ENCODE results near the gene RGCC.

RGCC gene

DNA sequence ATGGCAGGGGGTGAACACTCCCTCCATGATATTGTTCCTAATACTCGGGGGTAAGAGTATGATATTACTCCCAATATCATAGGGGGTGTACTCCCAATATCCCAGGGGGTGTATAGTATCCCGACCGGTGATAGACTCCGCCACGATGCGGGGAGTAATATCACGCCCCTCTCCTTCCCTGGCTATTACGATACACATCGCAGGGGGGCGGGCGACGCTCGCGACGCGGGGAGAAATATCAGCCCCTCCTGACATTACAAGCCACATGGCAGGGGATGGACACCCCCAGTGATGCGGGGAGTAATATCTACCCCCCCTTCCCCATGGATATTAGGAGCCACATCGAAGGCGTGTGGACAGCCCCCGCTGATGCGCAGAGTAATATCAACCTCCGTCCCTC is 3.2 kb upstream of the RGCC start:
- no peak for DNase-seq

DNA sequence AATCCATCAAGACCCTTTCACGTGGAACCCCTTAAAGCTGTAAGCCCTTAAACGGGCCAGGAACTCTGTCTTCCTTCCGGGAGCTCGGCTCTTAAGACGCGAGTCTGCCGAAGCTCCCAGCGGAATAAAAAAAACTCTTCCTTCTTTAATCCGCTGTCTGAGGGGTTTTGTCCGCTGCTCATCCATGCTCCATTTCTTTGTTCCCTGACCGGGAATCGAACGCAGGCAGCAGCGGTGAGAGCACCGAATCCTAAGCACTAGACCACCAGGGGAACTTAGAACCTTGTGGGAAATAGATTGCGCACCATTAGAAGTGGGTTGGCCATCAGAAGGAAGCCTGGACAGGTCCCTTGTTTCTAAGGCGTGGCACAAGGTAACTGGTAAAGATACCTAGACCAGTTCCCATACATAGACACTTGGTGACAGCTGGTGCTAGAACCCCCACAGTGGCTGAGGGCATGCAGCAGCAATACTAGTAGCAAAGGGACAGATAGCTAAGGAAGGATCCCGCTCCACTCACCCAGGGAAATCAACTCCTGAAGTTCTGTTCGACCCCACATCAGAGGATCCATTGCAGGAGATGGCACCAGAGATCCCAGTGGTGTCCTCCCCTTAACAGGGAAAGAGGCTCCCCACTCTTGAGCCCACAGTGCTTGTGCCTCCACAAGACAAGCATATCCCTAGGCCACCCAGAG is 1.5 kb upstream of the RGCC start:
- no peak for DNase-seq

DNA sequence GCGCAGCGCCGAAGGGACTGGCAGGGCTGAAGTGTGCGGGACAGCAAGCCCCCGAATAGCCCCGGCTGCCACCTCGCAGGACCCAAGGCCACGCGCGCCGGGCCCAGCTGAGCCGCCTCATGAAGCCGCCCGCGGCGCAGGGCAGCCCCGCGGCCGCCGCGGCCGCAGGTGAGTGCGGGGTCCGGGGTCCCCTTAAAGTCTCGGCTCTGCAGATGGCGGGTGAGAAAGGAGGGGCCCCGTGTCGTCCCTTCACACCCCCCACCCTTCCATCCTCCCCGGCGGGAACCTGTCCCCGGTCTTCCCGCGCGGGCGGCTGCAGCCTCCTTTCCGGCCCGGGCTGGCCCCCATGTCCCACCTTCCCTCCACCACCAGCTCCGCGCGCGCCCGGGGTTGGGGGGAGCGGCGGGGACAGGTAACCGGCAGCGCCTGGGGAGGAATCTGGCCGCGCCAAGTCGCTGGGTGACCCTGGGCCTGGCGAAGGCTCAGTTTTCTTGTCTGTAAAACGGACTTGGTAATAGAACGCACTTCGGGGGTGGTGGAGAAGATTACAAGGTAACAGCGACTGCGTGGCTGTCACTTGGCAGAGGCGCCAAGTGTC is 338 bp downstream of the RGCC start:
- DNase-seq: no peak

DNA sequence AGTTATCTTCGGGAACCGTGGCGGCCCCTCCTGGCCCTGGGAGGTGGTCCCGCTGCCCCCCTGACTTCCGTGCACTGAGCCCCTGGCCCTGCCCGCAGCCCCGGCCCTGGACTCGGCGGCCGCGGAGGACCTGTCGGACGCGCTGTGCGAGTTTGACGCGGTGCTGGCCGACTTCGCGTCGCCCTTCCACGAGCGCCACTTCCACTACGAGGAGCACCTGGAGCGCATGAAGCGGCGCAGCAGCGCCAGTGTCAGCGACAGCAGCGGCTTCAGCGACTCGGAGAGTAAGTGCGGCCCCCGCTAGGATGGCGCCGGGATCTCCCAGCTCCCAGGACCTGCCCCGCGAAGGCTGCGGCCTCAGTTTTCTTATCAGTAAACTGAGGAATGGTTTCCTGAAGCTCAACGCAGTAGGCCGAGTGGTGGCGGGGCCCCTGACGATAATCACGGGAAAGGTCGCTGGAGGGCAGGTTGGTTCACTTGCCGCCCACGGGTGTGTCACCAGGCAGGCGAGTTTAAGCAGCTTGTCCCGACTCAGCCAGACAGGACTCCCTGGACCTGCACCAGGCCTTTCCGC is 924 bp downstream of the RGCC start:
- no peak for DNase-seq

DNA sequence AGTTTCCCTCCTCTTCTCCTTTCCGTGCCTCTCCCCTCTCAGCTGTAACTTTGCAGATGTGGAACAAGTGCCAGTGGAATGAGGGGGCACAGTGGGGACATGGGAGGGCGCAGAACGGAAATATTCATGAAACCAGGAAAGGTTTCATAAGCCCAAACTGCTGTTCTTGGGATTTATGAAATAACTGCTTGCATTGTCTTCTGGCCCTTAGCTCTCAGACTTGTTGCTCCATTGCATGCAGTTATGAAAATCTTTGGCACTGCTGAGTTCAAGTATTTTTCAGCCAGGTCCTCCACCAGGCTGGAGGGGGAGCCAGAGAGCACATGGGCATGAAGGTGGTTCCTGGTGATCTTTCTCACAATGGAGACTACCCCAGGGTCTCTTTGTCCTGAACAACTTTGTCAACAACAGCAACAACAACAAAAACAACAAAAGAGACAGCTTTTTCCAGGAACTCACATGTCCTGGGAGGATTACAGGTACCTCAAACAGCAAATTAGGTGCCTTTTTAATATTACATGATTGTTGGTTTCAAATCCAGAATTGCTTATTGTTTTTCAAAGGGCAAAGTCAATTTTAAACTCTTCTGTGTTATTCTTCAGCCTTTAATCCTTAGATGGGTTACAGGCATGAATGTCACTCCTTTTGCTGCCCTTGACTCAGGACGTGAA is 1.5 kb downstream of the RGCC start:
- DNase-seq: no peak

DNA sequence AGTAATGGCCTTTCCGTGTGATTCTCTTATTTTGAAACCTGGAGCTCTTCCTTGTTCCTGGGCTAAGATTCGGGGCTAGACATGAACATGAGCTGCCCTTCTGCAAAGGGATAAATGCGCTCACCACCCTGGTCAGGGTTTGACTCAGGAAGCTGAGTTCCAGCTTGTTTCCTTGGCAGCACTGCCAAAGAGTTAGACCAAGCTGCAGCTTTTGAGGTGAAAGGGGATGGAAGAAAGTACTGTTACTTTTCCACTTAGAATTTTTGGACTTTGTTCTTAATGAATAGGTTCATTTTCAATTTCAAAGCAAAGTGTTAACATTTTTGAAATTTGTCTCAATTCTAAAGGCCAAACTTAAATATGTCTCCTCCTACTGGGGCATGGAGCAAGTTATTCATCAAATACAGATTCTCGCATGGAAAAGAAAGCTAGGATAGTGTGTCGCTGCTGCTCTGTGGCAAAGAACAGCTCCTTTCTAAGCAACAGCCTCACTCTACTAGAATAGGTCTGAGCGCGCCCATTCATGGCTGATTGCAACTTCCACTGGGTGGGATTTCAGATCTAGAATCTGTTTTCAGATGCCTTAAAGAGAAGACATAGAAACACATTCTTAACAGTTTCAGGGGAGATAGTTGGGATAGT is 2.2 kb downstream of the RGCC start:
- no peak for DNase-seq

DNA sequence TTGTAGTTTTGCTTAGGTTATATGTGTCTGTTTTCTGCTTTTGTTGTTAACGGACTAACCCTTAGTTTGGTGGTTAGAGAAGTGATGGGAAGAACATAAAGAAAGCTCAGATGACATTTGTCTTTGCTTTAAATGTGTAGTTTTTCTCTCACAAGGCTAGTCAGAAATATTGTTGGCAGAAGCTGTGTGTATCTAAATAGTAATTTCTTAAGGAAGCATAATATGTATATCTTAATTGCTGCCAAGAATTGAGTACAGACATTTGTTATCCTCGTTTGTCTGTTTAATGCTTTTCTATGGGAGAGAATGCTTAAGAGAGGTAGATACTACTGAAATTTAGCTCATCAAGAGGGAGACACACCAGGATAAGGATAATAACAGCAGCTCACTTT is 2.7 kb downstream of the RGCC start:
- DNase-seq: no peak

DNA sequence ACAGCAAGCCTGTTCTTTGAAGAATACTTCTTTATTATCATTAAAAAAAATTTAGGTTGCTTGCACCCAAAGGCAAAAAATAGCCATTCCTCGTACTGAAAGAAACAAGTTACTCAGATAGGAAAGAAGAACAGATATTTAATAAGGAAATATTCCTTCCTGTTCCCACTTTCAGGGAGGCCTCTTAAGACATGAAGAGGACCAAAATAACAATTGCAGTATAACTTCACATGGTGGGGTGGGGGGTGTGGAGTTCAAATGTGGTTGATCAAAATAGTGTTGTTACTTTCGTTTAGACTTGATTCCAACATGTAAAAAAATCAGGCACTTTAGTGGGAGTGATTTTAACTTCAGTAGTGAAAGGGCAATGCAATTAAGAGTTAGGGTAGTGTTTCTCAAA is 3.6 kb downstream of the RGCC start:
- no peak for DNase-seq

DNA sequence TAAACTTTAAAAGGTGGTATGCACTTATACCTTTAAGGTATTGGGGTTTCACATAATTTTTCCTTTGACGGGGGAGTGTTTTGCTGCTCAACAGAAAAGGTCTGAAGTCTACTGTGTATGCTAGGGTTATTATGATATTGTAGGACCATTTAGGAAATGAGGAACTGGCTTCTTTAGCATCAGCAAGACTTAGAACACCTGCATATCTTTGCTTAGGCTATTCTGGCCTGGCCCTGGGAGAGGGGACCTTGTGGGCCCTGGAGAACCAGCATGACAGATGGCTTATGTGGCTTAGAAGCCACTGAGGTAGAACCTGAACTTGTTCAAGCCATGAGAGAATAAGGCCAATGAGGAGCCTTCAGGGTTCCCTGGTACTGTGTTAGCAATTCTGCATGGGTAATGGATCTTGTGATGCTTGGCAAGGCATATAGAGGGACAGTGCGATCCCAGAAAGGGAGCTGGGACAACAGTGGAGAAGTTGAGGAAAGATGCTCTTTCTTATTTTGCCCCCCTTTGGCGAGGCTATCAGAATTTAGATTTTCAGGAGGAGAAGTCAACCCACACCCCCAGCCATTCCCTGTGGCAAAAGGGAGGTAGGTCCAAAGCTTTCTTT is 4.3 kb downstream of the RGCC start:
- no peak for DNase-seq

DNA sequence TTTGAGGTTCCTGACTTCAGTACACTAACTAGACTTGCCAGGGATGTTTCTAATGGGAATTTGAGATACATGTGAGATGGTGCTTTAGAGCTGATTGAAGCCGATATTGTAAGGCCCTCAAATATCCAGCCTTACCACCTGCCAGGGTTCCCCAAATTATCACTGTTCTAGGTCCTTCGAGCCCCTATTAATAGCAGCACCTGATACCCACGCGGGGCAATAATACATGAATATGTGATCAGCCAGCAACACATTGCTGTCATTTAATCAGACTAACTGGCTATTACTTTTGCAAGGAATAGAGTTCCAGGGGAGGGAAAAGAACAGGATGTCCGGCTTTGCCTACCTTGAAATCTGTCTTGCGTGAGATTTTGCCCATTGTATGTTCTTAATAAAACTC is 5.1 kb downstream of the RGCC start:
- DNase-seq: no peak

DNA sequence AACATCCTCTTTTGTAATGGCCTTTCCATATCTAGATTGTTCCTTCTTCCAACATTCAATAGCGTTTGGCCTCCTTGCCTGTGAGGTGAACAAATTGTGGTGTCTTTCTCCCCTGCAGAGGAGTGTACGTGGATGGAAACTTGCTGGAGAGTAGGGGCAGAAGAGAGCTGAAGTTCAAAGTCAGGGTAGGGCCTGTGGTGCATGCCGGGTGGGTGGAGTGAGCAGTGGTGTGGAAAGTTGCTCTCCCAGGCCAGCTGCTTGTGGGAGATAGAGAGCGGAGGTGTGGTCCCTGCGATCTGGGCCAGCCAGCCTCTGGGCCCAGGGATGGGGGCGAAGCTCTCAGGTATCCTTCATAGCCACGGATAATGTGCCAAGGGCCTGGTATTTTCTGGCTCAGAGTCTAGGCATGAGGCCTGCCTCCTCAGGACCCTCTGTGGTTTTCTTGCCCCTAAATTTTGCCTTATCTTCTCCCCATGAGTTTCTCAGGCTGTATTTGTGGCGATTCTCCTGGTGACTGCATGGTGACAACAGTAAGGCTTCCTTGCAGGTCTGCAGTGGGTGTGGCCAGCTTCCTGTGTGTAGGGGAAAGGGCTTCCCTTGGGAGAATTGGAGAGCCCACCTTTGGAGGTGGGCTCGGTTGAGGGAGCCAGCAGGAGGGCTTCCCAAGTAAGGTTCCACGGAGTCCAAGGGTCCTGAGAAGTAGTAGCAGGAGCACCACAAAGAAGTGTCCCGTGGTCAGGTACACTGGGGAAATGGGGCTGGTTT is 6.7 kb downstream of the RGCC start:
- DNase-seq: no peak

DNA sequence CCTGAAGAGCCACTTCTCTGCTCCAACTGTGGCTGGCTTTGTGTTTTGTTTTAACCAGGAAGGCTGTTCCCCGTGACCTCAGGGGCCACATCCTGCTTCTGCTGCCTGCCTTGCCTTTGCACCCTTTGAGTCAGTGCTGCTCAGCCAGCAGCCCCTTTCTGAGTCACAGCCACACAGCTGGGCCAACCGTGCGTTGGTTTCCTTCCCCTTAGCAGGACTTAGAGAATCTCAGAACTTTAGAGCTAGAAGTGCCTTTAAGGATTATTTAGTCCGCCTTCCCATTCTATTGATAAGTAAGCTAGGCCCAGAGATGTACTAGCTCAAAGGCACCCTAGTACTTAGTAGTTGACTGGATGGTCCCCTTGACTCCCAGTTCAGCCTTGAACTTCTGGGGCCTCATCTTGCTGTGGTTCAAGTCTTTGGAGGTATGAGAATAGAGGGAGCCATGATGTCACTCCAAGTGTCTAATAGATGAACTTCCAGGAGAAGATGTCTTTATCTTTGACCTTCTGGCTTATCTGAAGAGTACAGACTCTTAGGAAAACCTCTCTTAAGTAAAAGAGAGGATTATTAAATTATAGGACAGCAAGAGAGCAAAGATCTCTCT is 8.0 kb downstream of the RGCC start:
- DNase-seq: no peak

DNA sequence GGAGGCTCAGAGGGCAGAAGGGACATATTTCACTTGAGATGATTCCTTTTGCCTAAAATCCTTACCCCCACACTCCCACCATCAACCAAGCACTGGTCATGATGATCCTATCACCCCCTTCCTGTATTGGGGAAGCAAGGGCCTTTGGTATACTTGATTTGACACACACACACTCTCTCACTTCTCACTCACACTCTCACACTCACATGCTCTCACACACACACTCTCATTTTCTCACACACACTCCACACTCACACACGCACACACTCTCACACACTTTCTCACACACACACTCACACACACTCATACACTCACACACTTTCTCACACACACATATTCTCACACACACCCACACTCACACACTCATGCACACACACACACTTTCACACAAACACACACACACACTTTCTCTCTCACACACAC is 8.6 kb downstream of the RGCC start:
- DNase-seq: no peak

DNA sequence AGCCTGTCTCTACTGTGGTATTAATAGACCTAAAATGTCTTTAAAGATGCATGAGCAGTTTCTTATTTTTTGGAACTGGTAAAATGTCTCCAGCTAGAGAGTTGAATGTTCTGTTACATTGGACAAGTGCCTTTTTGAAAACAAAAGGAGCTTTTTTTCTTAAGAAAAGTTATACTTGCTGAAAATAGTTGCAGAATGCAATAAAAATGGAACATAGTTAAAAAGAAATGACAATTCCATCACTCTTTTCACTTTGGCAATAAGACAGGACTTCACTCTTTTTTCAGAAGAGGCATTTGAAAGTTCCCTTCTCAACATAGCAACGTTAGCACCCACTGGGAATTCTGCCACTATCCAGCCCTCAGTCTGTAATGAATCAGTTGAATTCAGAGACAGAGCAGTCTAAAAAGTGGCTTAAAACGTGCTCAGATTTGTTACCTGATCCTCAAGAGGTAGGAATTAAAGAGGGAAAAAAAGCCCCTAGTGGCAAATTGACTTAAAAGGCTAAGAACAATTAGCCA is 10.1 kb downstream of the RGCC start:
- DNase-seq: no peak

DNA sequence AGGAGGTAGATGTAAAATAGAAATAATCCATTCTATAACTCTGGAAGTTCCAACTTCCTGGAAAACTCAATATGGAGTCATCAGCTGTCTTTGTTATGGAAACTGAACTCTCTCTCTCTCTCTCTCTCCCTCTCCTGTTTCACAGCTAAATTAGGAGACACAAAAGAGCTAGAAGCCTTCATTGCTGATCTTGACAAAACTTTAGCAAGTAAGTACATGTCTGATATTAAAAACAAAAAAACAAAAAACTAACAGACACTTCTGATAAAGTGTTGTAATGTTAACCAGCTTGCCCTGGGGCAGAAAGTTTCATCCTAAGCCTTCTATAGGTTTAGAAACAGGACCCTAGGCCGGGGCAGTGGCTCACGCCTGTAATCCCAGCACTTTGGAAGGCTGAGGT is 11.3 kb downstream of the RGCC start:
- DNase-seq: no peak

DNA sequence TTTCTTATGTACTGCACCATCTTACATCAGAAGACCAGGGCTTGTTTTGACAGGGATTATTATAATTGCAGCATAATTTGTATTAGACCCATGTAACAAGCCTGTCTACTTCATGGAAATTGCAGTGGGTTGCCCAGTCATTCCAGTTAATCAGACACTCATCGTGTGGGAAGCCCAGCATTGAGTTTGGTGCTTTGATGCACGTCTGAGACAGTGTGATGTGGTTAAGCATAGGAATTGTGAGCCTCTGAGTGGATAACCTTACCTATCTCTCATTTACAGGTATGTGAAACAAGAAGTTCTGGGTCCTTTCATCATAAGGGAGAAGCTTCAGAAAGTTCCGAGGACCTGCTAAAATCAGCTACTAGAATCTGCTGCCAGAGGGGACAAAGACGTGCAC is 12.8 kb downstream of the RGCC start:
- DNase-seq: no peak

DNA sequence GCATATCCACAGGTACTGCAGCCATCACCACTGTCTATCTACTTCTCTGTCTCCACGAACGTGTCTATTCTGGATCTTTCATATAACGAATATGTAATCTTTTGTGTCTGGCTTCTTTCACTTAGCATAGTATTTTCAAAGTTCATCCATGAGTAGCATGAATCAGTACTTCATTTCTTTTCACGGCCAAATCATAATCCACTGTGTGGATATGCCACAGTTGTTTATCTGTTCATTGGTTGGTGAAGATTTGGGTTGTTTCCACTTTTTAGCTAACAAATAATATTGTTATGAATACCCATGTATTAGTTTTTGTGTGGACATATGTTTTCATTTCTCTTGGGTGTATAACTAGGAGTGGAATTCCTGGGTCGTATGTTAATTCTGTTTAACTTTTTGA is 14.4 kb downstream of the RGCC start:
- DNase-seq: no peak

DNA sequence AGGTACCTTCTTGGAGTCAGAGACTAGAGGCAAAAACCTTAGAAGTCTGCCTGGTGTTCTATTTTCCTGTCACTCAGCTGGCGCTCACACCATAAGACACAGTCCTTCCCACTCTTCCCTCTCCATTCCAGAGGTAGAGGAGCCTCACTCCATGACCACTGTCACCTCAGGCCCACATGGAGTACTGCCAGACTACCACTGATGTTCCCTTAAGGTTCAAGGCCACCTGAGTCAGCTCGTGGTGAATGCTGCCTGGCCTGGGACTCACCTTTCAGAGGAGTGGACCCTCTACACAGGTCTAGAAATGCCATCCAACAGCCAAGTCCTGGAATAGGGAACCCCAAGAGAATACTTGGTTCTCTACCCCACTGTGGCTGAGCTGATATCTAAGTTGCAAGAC is 29.9 kb downstream of the RGCC start:
- DNase-seq: no peak

DNA sequence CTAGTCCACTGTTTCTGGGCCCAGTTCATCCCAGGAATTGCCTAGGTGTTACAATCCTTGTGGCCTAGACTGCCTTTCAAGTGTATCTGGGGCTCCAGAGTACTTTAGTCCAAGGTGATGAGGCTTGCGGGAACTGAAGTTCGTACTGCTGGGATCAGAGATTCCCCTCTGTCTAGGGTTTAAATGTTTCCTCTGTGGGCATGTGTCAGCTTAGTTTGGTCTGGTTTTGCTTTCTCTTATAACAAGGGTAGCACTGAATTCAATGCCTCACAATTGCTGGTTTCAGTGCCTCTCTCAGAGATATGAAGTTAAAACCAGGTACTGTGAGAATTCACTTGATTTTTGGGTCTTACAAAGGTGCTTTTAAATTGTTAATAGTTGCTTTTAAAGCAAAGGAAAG is 30.8 kb downstream of the RGCC start:
- DNase-seq: no peak

DNA sequence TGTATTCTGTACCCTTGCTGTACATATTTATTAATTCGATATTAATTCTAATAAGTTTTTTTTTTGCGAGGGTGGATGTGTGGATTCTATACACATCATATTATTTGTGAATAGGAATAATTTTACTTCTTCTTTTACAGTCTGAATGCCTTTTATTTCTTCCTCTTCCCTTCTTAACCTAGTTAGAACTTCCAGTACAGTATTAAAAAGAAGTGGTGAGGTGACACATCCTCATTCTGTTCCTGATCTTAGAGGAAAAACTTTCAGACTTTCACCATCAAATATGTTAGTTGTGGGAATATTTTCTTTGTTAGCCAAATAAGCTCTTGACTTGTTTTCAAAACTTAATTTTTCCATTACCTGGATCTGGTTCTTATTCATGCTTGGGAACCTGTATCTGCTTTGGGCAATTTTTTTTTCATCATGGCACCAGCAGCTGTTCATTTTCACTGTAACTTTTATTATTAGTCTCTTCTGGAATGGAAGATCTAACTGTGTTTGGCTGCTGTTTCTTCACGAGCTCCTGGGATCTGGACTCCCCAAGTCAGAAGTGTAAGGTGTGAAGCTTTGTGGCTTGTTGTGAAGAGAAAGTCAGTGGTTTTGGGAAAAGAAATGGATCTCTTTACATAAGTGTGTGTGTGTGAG is 33.1 kb downstream of the RGCC start:
- DNase-seq: no peak

DNA sequence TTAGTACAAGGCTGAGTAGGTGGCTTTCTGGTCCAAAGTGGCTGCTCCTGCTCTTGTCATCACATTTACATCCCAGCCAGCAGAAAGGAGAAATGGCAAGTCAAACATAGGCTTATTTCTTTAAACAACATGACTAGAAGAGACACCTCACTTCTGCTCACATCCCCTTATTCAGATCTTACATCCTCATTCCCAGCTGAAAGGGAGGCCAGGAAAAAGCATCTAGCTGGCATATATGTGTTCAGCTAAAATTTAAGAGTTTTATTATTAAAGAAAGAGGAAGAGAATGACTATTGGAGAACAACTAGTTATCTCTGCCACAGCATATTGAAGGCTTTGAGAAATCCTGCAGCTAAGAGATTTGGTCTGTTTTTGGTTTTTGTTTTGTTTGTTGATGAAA is 34.1 kb downstream of the RGCC start:
- DNase-seq: no peak
